H9 (cell line): Measurements from ENCODE around the gene TIMM17A. TPM values are rescaled to one million over a fixed set of nuclear protein-coding genes. Genes with fewer than 3 reads are reported as not detected.

Source experiments
- DNase-seq: peaks from one replicate; pipeline ENCODE4 v3.0.0-alpha.2; 2017
- H2AFZ ChIP-seq: one replicate; pipeline ENCODE4 v1.6.1; 2013; ENCODE audit warnings: mild to moderate bottlenecking, low read length, control low read depth, moderate library complexity
- H2AK5ac ChIP-seq: 2 replicates; pipeline ENCODE4 v1.6.1; 2013; ENCODE audit warnings: low read length, control low read depth, mixed read lengths; ENCODE audit not compliant: insufficient read length
- H2BK120ac ChIP-seq: one replicate; pipeline ENCODE4 v1.6.1; 2013; ENCODE audit warnings: low read depth, mild to moderate bottlenecking, low read length, control low read depth, inconsistent platforms; ENCODE audit not compliant: poor library complexity, severe bottlenecking
- H2BK12ac ChIP-seq: 2 replicates; pipeline ENCODE4 v1.6.1; 2013; ENCODE audit warnings: low read length, control low read depth, mixed read lengths, low read depth; ENCODE audit not compliant: insufficient read length
- H2BK15ac ChIP-seq: 2 replicates; pipeline ENCODE4 v1.6.1; 2013; ENCODE audit warnings: low read depth, low read length, control low read depth
- H2BK20ac ChIP-seq: one replicate; pipeline ENCODE4 v1.6.1; 2013; ENCODE audit warnings: low read depth, mild to moderate bottlenecking, low read length, control low read depth, inconsistent platforms; ENCODE audit not compliant: poor library complexity, severe bottlenecking
- H2BK5ac ChIP-seq: 2 replicates; pipeline ENCODE4 v1.6.1; 2013; ENCODE audit warnings: low read length, control low read depth, mixed read lengths; ENCODE audit not compliant: insufficient read length
- H3K14ac ChIP-seq: 2 replicates; pipeline ENCODE4 v1.6.1; 2013; ENCODE audit warnings: low read length, control low read depth; ENCODE audit not compliant: insufficient read depth
- H3K18ac ChIP-seq: 2 replicates; pipeline ENCODE4 v1.6.1; 2013; ENCODE audit warnings: low read depth, mild to moderate bottlenecking, mixed read lengths, low read length, control low read depth; ENCODE audit not compliant: insufficient read length
- H3K23ac ChIP-seq: 2 replicates; pipeline ENCODE4 v1.6.1; 2013; ENCODE audit warnings: low read length, control low read depth, mixed read lengths, low read depth; ENCODE audit not compliant: insufficient read length
- H3K23me2 ChIP-seq: 2 replicates; pipeline ENCODE4 v1.6.1; 2013; ENCODE audit warnings: low read depth, mild to moderate bottlenecking, mixed read lengths, low read length, control low read depth; ENCODE audit not compliant: insufficient read length, poor library complexity, severe bottlenecking
- H3K27ac ChIP-seq: 2 replicates; pipeline ENCODE4 v1.5.1; 2013; ENCODE audit warnings: low read length, control low read depth, mixed read lengths, low read depth; ENCODE audit not compliant: insufficient read length
- H3K27me3 ChIP-seq: 2 replicates; pipeline ENCODE4 v1.6.1; 2013; ENCODE audit warnings: low read length, control low read depth, inconsistent platforms; ENCODE audit not compliant: insufficient read depth
- H3K4ac ChIP-seq: 2 replicates; pipeline ENCODE4 v1.6.1; 2013; ENCODE audit warnings: low read depth, mild to moderate bottlenecking, control low read depth, inconsistent platforms, low read length, moderate library complexity
- H3K4me1 ChIP-seq: 2 replicates; pipeline ENCODE4 v1.6.1; 2013; ENCODE audit warnings: low read length, control low read depth, inconsistent platforms; ENCODE audit not compliant: insufficient read depth
- H3K4me2 ChIP-seq: 2 replicates; pipeline ENCODE4 v1.6.1; 2013; ENCODE audit warnings: low read length, control low read depth, mixed read lengths; ENCODE audit not compliant: insufficient read length, insufficient read depth
- H3K56ac ChIP-seq: 2 replicates; pipeline ENCODE4 v1.6.1; 2013; ENCODE audit warnings: low read depth, mild to moderate bottlenecking, mixed read lengths, low read length, control low read depth; ENCODE audit not compliant: insufficient read length
- H3K79me1 ChIP-seq: 2 replicates; pipeline ENCODE4 v1.6.1; 2013; ENCODE audit warnings: low read depth, mild to moderate bottlenecking, moderate library complexity, low read length, control low read depth, inconsistent platforms; ENCODE audit not compliant: insufficient read depth, poor library complexity, severe bottlenecking
- H3K79me2 ChIP-seq: 2 replicates; pipeline ENCODE4 v1.6.1; 2013; ENCODE audit warnings: low read length, control low read depth, inconsistent platforms; ENCODE audit not compliant: insufficient read depth
- H3K9ac ChIP-seq: 2 replicates; pipeline ENCODE4 v1.6.1; 2013; ENCODE audit warnings: low read length, control low read depth, mixed read lengths; ENCODE audit not compliant: insufficient read length; ENCODE audit errors: extremely low read depth
- H3K9me3 ChIP-seq: one replicate; pipeline ENCODE4 v1.6.1; 2013; ENCODE audit warnings: low read depth, low read length, inconsistent platforms; ENCODE audit not compliant: control insufficient read depth
- H3T11ph ChIP-seq: one replicate; pipeline ENCODE4 v1.6.1; 2013; ENCODE audit warnings: mild to moderate bottlenecking, low read length, control low read depth, inconsistent platforms
- H4K20me1 ChIP-seq: one replicate; pipeline ENCODE4 v1.6.1; 2013; ENCODE audit not compliant: control insufficient read depth, insufficient read length, insufficient read depth
- H4K5ac ChIP-seq: 2 replicates; pipeline ENCODE4 v1.6.1; 2013; ENCODE audit warnings: low read depth, mild to moderate bottlenecking, mixed read lengths, low read length, control low read depth; ENCODE audit not compliant: insufficient read length
- H4K8ac ChIP-seq: replicated peaks from 2 replicates; pipeline ENCODE4 v1.6.1; 2013; ENCODE audit warnings: low read length, control low read depth, mixed read lengths, low read depth; ENCODE audit not compliant: insufficient read length
- H4K91ac ChIP-seq: 2 replicates; pipeline ENCODE4 v1.6.1; 2013; ENCODE audit warnings: low read depth, mild to moderate bottlenecking, moderate library complexity, mixed read lengths, low read length, control low read depth; ENCODE audit not compliant: insufficient read length
- H3K27ac Mint-ChIP-seq, 3 experiments: 2 replicates in 2 of 3; 3 replicates in 1 of 3; pipeline ENCODE4 v1.8.0; 2020 to 2021; ENCODE audit warnings: mixed read lengths in 3 of 3, mild to moderate bottlenecking in 1 of 3, moderate library complexity in 1 of 3
- H3K27me3 Mint-ChIP-seq: 2 replicates; pipeline ENCODE4 v1.8.0; 2021; ENCODE audit warnings: low read depth, mild to moderate bottlenecking, moderate library complexity, mixed read lengths
- H3K36me3 Mint-ChIP-seq, 3 experiments: 2 replicates in 2 of 3; 3 replicates in 1 of 3; pipeline ENCODE4 v1.8.0; 2020 to 2021; ENCODE audit warnings: low read depth in 3 of 3, mixed read lengths in 3 of 3; ENCODE audit not compliant: insufficient read depth in 1 of 3
- H3K4me1 Mint-ChIP-seq, 2 experiments: 2 replicates each; pipeline ENCODE4 v1.8.0; 2020; ENCODE audit warnings: mixed read lengths in 2 of 2
- H3K4me3 Mint-ChIP-seq, 2 experiments: 2 replicates in 1 of 2; 3 replicates in 1 of 2; pipeline ENCODE4 v1.8.0; 2020 to 2021; ENCODE audit warnings: mild to moderate bottlenecking in 2 of 2, mixed read lengths in 2 of 2, moderate library complexity in 1 of 2
- H3K9me3 Mint-ChIP-seq, 2 experiments: 2 replicates in 1 of 2; 3 replicates in 1 of 2; pipeline ENCODE4 v1.8.0; 2020; ENCODE audit warnings: mild to moderate bottlenecking in 2 of 2, mixed read lengths in 2 of 2, moderate library complexity in 1 of 2
- WGBS: extraction: QIAGEN DNeasy Blood & Tissue Kit; methylation state at CpG from one replicate; pipeline ENCODE4 v1.1.7; 2013; ENCODE audit warnings: missing lambda C conversion rate, low lambda C conversion rate, mixed read lengths; ENCODE audit not compliant: insufficient read length; ENCODE audit errors: extremely low coverage; 5-methylcytosine and 5-hydroxymethylcytosine counted together
- total RNA-seq: library from RNA; stranded (reverse); gene quantifications from 2 replicates; pipeline ENCODE4 v1.2.1, GENCODE V29; 2021
- TF ChIP-seq, protein P1 (sequence below): fragments of 200-600 bp; sonication (generic); conservative IDR thresholded peaks from 3 replicates; pipeline ENCODE4 v1.8.0; 2021; ENCODE audit warnings: antibody characterized with exemption, mild to moderate bottlenecking

Gene TIMM17A
- total RNA-seq, 1 experiment from 2014 or later, result 60.9 TPM

DNA sequence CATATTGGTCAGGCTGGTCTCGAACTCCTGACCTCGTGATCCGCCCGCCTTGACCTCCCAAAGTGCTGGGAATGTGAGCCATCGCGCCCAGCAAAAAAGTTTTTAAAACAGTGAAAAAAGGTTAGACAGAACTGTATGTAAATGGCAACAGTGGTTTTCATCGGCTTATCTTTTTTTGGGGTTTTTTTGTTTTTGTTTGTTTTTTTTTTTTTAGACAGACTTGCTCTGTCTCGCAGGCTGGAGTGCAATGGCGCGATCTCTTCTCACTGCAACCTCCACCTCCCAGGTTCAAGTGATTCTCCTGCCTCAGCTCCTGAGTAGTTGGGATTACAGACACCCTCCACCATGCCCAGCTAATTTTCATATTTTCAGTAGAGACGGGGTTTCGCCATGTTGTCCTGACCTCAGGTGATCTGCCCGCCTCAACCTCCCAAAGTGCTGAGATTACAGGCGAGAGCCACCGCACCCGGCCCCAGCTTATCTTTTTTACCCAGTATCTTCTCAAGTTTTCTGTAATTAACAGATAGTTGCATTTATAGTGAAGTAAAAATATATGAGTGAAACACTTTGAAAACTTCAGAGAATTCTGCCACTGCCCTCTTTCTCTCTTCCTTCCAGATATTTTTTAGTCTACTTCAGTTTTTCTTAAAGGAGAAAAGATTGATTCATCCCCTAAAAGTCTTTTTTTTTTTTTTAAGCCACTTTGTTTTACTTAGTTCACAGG is 13.1 kb downstream of the TIMM17A start:
- H3K18ac ChIP-seq, result no peak overlapping the region
- no CpG with 5 or more reads among the region's 16 CpGs for WGBS

More for the DNA sequence above, 13.1 kb downstream of the TIMM17A start:
- peaks cover 29 to 67% (median 66%) of the 10 kb centered on the region in 3 experiments; a peak in 6 of 7 replicates for H3K36me3 Mint-ChIP-seq
- TF ChIP-seq, protein P1, sequence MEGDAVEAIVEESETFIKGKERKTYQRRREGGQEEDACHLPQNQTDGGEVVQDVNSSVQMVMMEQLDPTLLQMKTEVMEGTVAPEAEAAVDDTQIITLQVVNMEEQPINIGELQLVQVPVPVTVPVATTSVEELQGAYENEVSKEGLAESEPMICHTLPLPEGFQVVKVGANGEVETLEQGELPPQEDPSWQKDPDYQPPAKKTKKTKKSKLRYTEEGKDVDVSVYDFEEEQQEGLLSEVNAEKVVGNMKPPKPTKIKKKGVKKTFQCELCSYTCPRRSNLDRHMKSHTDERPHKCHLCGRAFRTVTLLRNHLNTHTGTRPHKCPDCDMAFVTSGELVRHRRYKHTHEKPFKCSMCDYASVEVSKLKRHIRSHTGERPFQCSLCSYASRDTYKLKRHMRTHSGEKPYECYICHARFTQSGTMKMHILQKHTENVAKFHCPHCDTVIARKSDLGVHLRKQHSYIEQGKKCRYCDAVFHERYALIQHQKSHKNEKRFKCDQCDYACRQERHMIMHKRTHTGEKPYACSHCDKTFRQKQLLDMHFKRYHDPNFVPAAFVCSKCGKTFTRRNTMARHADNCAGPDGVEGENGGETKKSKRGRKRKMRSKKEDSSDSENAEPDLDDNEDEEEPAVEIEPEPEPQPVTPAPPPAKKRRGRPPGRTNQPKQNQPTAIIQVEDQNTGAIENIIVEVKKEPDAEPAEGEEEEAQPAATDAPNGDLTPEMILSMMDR, result no peak
- H3K56ac ChIP-seq, result no peak overlapping the region
- H3K27me3 Mint-ChIP-seq, result no peaks in the 10 kb centered on the region
- H3K23ac ChIP-seq, result no peak overlapping the region
- H3T11ph ChIP-seq, result no peak overlapping the region
- no peak overlapping the region for H3K9ac ChIP-seq
- no peak overlapping the region for H3K27ac Mint-ChIP-seq
- no peak overlapping the region for H3K4me2 ChIP-seq
- no peaks in the 10 kb centered on the region for H3K79me2 ChIP-seq
- H3K9me3 Mint-ChIP-seq, result no peaks in the 10 kb centered on the region
- no peak overlapping the region for H3K4ac ChIP-seq
- H2AFZ ChIP-seq, result no peak overlapping the region
- no peaks in the 10 kb centered on the region for H3K4me1 Mint-ChIP-seq
- no peak overlapping the region for H2BK15ac ChIP-seq
- H3K9me3 ChIP-seq, result no peaks in the 10 kb centered on the region
- H4K20me1 ChIP-seq, result no peaks in the 10 kb centered on the region
- no peak overlapping the region for H3K4me3 Mint-ChIP-seq
- no peaks in the 10 kb centered on the region for H3K79me1 ChIP-seq
- no peak overlapping the region for H2BK12ac ChIP-seq
- H2BK120ac ChIP-seq, result no peak overlapping the region
- no peak overlapping the region for H4K5ac ChIP-seq
- H3K27ac ChIP-seq, result no peak overlapping the region
- no peak overlapping the region for H4K91ac ChIP-seq
- no peak overlapping the region for H3K14ac ChIP-seq
- no peaks in the 10 kb centered on the region for H3K23me2 ChIP-seq
- DNase-seq, result no peak
- no peak overlapping the region for H2BK5ac ChIP-seq
- H4K8ac ChIP-seq, result no peak overlapping the region
- H2BK20ac ChIP-seq, result no peak overlapping the region
- no peak overlapping the region for H2AK5ac ChIP-seq
- H3K27me3 ChIP-seq, result no peaks in the 10 kb centered on the region
- no peaks in the 10 kb centered on the region for H3K4me1 ChIP-seq
